Gastroesophageal sphincter (tissue), 3 donors: Measurements from ENCODE around the gene MIR17HG.

ENCODE experiments used
- POLR2A ChIP-seq, 2 donors: fragments of 450-650 bp; IDR thresholded peaks; one replicate each; pipeline ENCODE4 v1.6.1; 2017; ENCODE audit warnings: antibody characterized with exemption in 2 of 2, mild to moderate bottlenecking in 2 of 2, moderate library complexity in 1 of 2
- TF ChIP-seq, protein P1 (sequence below), 4 experiments: fragments of 200-600 bp in 2 of 4; fragments of 450-650 bp in 2 of 4; sonication (generic) in 1 of 4; IDR thresholded peaks; one replicate each; pipeline ENCODE4 v1.5.1; 2017 to 2019; ENCODE audit warnings: antibody characterized with exemption in 4 of 4, mild to moderate bottlenecking in 2 of 4, moderate library complexity in 2 of 4

DNA sequence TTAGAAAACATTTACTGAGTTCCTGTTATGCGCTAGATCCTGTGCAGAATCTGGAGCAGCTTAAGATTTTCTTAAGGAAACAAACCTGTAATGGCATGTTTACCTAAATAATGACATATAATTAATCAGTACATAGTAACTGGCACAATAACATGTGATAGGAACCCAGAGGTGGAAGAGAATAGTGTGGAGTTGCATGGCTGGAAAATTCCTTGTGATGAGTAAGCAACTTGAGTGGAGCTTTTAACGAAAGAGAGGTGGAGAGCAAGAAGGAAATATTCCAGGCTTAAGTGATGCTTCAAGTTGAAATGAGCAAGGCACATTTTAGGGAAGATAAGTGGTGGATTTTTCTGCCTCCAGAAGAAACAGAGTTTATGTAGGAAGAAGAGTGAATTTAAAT is 41.7 kb downstream of the MIR17HG start:
- TF ChIP-seq, protein P1, sequence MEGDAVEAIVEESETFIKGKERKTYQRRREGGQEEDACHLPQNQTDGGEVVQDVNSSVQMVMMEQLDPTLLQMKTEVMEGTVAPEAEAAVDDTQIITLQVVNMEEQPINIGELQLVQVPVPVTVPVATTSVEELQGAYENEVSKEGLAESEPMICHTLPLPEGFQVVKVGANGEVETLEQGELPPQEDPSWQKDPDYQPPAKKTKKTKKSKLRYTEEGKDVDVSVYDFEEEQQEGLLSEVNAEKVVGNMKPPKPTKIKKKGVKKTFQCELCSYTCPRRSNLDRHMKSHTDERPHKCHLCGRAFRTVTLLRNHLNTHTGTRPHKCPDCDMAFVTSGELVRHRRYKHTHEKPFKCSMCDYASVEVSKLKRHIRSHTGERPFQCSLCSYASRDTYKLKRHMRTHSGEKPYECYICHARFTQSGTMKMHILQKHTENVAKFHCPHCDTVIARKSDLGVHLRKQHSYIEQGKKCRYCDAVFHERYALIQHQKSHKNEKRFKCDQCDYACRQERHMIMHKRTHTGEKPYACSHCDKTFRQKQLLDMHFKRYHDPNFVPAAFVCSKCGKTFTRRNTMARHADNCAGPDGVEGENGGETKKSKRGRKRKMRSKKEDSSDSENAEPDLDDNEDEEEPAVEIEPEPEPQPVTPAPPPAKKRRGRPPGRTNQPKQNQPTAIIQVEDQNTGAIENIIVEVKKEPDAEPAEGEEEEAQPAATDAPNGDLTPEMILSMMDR (IDR thresholded peaks at IDR 0.05), result no peak
- TF ChIP-seq POLR2A (IDR thresholded peaks at IDR 0.05), result no peak
